IMR-90 (cell line): ENCODE results near the gene PDZD11. TPM values are rescaled to one million over a fixed set of nuclear protein-coding genes. Genes with fewer than 3 reads are reported as not detected.

ENCODE experiments used
- ATAC-seq: fragments of 200-7000 bp; cut with Tn5 transposase; 2 replicates; pipeline ENCODE4 v1.9.1; 2020; ENCODE audit warnings: low read depth, mild to moderate bottlenecking, moderate library complexity
- BruUV-seq: library from RNA; stranded (reverse); fragments of 400-500 nt; replicated peaks from 2 replicates; lab custom pipeline; 2021; lab: Mats Ljungman, UMichigan
- CTCF ChIA-PET: fragments of 300-600 bp; formaldehyde crosslinking; extraction: SDS; loops from one replicate; lab custom pipeline; 2021; ENCODE audit warnings: antibody characterized with exemption; lab: Yijun Ruan, JAX
- POLR2A ChIA-PET: fragments of 300-600 bp; sonication (Branson Sonifier 250); formaldehyde crosslinking; loops from one replicate; lab custom pipeline; 2022; ENCODE audit warnings: antibody characterized with exemption; ENCODE audit not compliant: unreplicated experiment; lab: Charles Lee
- DNase-seq: peaks from one replicate; pipeline ENCODE4 v3.0.0; 2013
- H2AFZ ChIP-seq: replicated peaks from 2 replicates; pipeline ENCODE3; 2013; ENCODE audit warnings: low read length, mild to moderate bottlenecking; ENCODE audit not compliant: poor library complexity
- H2AK5ac ChIP-seq: 2 replicates; pipeline ENCODE4 v1.6.1; 2013; ENCODE audit warnings: low read depth, low read length, inconsistent platforms
- H2AK9ac ChIP-seq: replicated peaks from 2 replicates; pipeline ENCODE3; 2013; ENCODE audit warnings: mild to moderate bottlenecking, low read depth, low read length, moderate library complexity; ENCODE audit not compliant: poor library complexity
- H2BK120ac ChIP-seq: 2 replicates; pipeline ENCODE4 v1.6.1; 2013; ENCODE audit warnings: low read depth, low read length, inconsistent platforms
- H2BK15ac ChIP-seq: 3 replicates; pipeline ENCODE4 v1.6.1; 2013; ENCODE audit warnings: low read depth, low read length, inconsistent platforms
- H2BK20ac ChIP-seq: 2 replicates; pipeline ENCODE4 v1.6.1; 2013; ENCODE audit warnings: low read depth, mild to moderate bottlenecking, inconsistent platforms, low read length, moderate library complexity
- H2BK5ac ChIP-seq: 2 replicates; pipeline ENCODE4 v1.6.1; 2013; ENCODE audit warnings: mild to moderate bottlenecking, low read depth, low read length, inconsistent platforms; ENCODE audit not compliant: poor library complexity, severe bottlenecking
- H3K14ac ChIP-seq: replicated peaks from 2 replicates; pipeline ENCODE4 v1.6.1; 2013; ENCODE audit warnings: low read depth, low read length, inconsistent platforms
- H3K18ac ChIP-seq: 2 replicates; pipeline ENCODE4 v1.6.1; 2013; ENCODE audit warnings: low read depth, low read length, control low read depth
- H3K23ac ChIP-seq: 2 replicates; pipeline ENCODE4 v1.6.1; 2013; ENCODE audit warnings: low read depth, low read length, inconsistent platforms
- H3K27ac ChIP-seq: 2 replicates; pipeline ENCODE4 v1.5.1; 2013; ENCODE audit warnings: mild to moderate bottlenecking, control low read depth, low read length; ENCODE audit not compliant: insufficient read depth
- H3K27me3 ChIP-seq: 2 replicates; pipeline ENCODE4 v1.6.1; 2013; ENCODE audit warnings: low read length; ENCODE audit not compliant: control insufficient read depth, insufficient read depth
- H3K36me3 ChIP-seq: 2 replicates; pipeline ENCODE4 v1.6.1; 2013; ENCODE audit warnings: low read length, mixed read lengths; ENCODE audit not compliant: control insufficient read depth, insufficient read depth
- H3K4ac ChIP-seq: 2 replicates; pipeline ENCODE4 v1.6.1; 2013; ENCODE audit warnings: low read depth, low read length, inconsistent platforms
- H3K4me1 ChIP-seq: 2 replicates; pipeline ENCODE4 v1.6.1; 2013; ENCODE audit warnings: low read length, mixed read lengths; ENCODE audit not compliant: control insufficient read depth, insufficient read depth
- H3K4me2 ChIP-seq: 2 replicates; pipeline ENCODE4 v1.6.1; 2013; ENCODE audit warnings: low read depth, mild to moderate bottlenecking, control low read depth, low read length, moderate library complexity
- H3K4me3 ChIP-seq: 2 replicates; pipeline ENCODE4 v1.5.1; 2013; ENCODE audit warnings: low read depth, mild to moderate bottlenecking, control low read depth, low read length, moderate library complexity; ENCODE audit not compliant: insufficient read depth
- H3K56ac ChIP-seq: 2 replicates; pipeline ENCODE4 v1.6.1; 2013; ENCODE audit warnings: low read length, inconsistent platforms; ENCODE audit not compliant: insufficient read depth; ENCODE audit errors: extremely low read depth
- H3K79me1 ChIP-seq, 2 experiments: 2 replicates each; pipeline ENCODE4 v1.6.1; 2013; ENCODE audit warnings: low read length in 2 of 2, inconsistent platforms in 1 of 2, low read depth in 1 of 2
- H3K9ac ChIP-seq: 2 replicates; pipeline ENCODE4 v1.6.1; 2013; ENCODE audit warnings: low read depth, low read length, control low read depth
- H3K9me1 ChIP-seq: 2 replicates; pipeline ENCODE4 v1.6.1; 2013; ENCODE audit warnings: low read length, inconsistent platforms; ENCODE audit not compliant: insufficient read depth
- H3K9me3 ChIP-seq: 2 replicates; pipeline ENCODE4 v1.6.1; 2013; ENCODE audit warnings: low read length; ENCODE audit not compliant: control insufficient read depth, insufficient read depth
- H4K20me1 ChIP-seq: 2 replicates; pipeline ENCODE4 v1.6.1; 2013; ENCODE audit warnings: low read length, inconsistent platforms; ENCODE audit not compliant: insufficient read depth
- H4K5ac ChIP-seq: 2 replicates; pipeline ENCODE4 v1.6.1; 2013; ENCODE audit warnings: mild to moderate bottlenecking, low read depth, low read length, control low read depth
- H4K8ac ChIP-seq, 2 experiments: 2 replicates each; pipeline ENCODE4 v1.6.1; 2013; ENCODE audit warnings: low read depth in 2 of 2, low read length in 2 of 2, control low read depth in 1 of 2, inconsistent platforms in 1 of 2
- H4K91ac ChIP-seq: 2 replicates; pipeline ENCODE4 v1.6.1; 2013; ENCODE audit warnings: low read depth, low read length, inconsistent platforms; ENCODE audit not compliant: insufficient read depth
- BHLHE40 ChIP-seq: fragments of 150-350 bp; IDR thresholded peaks from 2 replicates; pipeline ENCODE4 v1.6.1; 2016; ENCODE audit warnings: mild to moderate bottlenecking, low read depth, low read length
- CEBPB ChIP-seq: IDR thresholded peaks from 2 replicates; pipeline ENCODE4 v1.6.1; 2012; ENCODE audit warnings: low read depth, low read length, improper control_type of control experiment
- ELK1 ChIP-seq: fragments of 150-350 bp; IDR thresholded peaks from 2 replicates; pipeline ENCODE4 v1.6.1; 2016; ENCODE audit warnings: low read depth, mild to moderate bottlenecking, low read length, moderate library complexity, borderline replicate concordance
- FOS ChIP-seq: fragments of 150-350 bp; IDR thresholded peaks from 2 replicates; pipeline ENCODE4 v1.6.1; 2016; ENCODE audit warnings: low read depth, low read length
- MAZ ChIP-seq: IDR thresholded peaks from 2 replicates; pipeline ENCODE4 v1.6.1; 2012; ENCODE audit warnings: low read depth, mild to moderate bottlenecking, low read length, improper control_type of control experiment, moderate library complexity, borderline replicate concordance
- MXI1 ChIP-seq: IDR thresholded peaks from 2 replicates; pipeline ENCODE4 v1.6.1; 2012; ENCODE audit warnings: low read depth, mild to moderate bottlenecking, low read length, moderate library complexity, borderline replicate concordance
- NFE2L2 ChIP-seq: fragments of 150-350 bp; IDR thresholded peaks from 2 replicates; pipeline ENCODE4 v1.6.1; 2016; ENCODE audit warnings: low read depth, mild to moderate bottlenecking, low read length
- POLR2A ChIP-seq: IDR thresholded peaks from 2 replicates; pipeline ENCODE4 v1.6.1; 2012; ENCODE audit warnings: mild to moderate bottlenecking, low read depth, low read length
- RCOR1 ChIP-seq: IDR thresholded peaks from 2 replicates; pipeline ENCODE4 v1.6.1; 2012; ENCODE audit warnings: mild to moderate bottlenecking, low read length, improper control_type of control experiment; ENCODE audit not compliant: insufficient replicate concordance
- RFX5 ChIP-seq: IDR thresholded peaks from 2 replicates; pipeline ENCODE4 v1.8.0; 2012; ENCODE audit warnings: low read depth, mild to moderate bottlenecking, low read length, moderate library complexity
- SMC3 ChIP-seq: fragments of 150-350 bp; IDR thresholded peaks from 2 replicates; pipeline ENCODE4 v1.6.1; 2016; ENCODE audit warnings: low read depth, mild to moderate bottlenecking, antibody characterized with exemption, low read length, moderate library complexity
- USF2 ChIP-seq: fragments of 150-350 bp; IDR thresholded peaks from 2 replicates; pipeline ENCODE4 v1.6.1; 2017; ENCODE audit warnings: mild to moderate bottlenecking, antibody characterized with exemption, low read length, low read depth
- WGBS, 2 experiments: methylation state at CpG; one replicate each; pipeline versions ENCODE4 v1.1.5 to v1.1.7; 2013; ENCODE audit warnings: missing lambda C conversion rate in 2 of 2; ENCODE audit not compliant: insufficient read length in 1 of 2; ENCODE audit errors: extremely low coverage in 2 of 2; 5-methylcytosine and 5-hydroxymethylcytosine counted together
- dilution Hi-C: fragments of 300-500 bp; cut with HindIII; formaldehyde crosslinking; loops from one replicate; pipeline ENCODE4 v1.14.3; 2018; ENCODE audit warnings: low sequenced_read_pairs; ENCODE audit not compliant: unreplicated experiment
- in situ Hi-C: fragments of 300-500 bp; cut with MboI; formaldehyde crosslinking; loops from 3 replicates; pipeline ENCODE4 v1.14.3; 2019; ENCODE audit warnings: low sequenced_read_pairs, inconsistent platforms, mixed read lengths
- intact Hi-C: fragments of 100-400 bp; cut with micrococcal nuclease; formaldehyde crosslinking; loops from 2 replicates; pipeline ENCODE4 v1.10.0; 2022
- polyA plus RNA-seq, 3 experiments: library from polyadenylated mRNA; depleted of rRNA; stranded (reverse); fragments of >200 nt; gene quantifications; 2 replicates each; pipeline ENCODE4 v1.2.3, GENCODE V29; 2012; ENCODE audit warnings: low replicate concordance in 1 of 3
- total RNA-seq: library from RNA; depleted of rRNA; stranded (reverse); fragments of >200 nt; gene quantifications from 2 replicates; pipeline ENCODE4 v1.2.3, GENCODE V29; 2012

The PDZD11 gene
- total and polyA plus RNA-seq, 2 of the 4 experiments (the other 2 are of a cell fraction) = 84.1 to 100 TPM

GRCh38 chrX:70280573-70280972 is 9.2 kb downstream of the PDZD11 start:
- Histone ChIP-seq H3K27me3 (no peaks in the 10 kb centered on the region; the same call in 1 of the 2 replicates), H4K8ac (no peak overlapping the region), H4K91ac (no peak overlapping the region), H4K20me1 (no peaks in the 10 kb centered on the region), H2AFZ (no peak overlapping the region), H2BK120ac (no peak overlapping the region), H3K36me3 (no peaks in the 10 kb centered on the region; the same call in 1 of the 2 replicates), H3K9me1 (no peaks in the 10 kb centered on the region), H2BK20ac (no peak overlapping the region), H3K23ac (no peak overlapping the region), H3K56ac (no peak overlapping the region), H3K4me3 (no peak overlapping the region), H3K4me2 (no peak overlapping the region), H2AK5ac (no peak overlapping the region), H3K4me1 (no peaks in the 10 kb centered on the region), H3K18ac (no peak overlapping the region), H2AK9ac (no peak overlapping the region), H2BK5ac (no peak overlapping the region), H3K79me1 (no peaks in the 10 kb centered on the region), H3K27ac (no peak overlapping the region), H3K9me3 (no peaks in the 10 kb centered on the region; the same call in 1 of the 2 replicates), H3K4ac (no peak overlapping the region), H2BK15ac (no peak overlapping the region), H4K5ac (no peak overlapping the region), H3K9ac (no peak overlapping the region), H3K14ac (no peak overlapping the region)
- no peak for DNase-seq
- ChIA-PET CTCF (no interaction called here), POLR2A (no interaction called here)
- TF ChIP-seq MXI1 (no peak), POLR2A (no peak), FOS (no peak), MAZ (no peak), RFX5 (no peak), NFE2L2 (no peak), CEBPB (no peak), BHLHE40 (no peak), ELK1 (no peak), SMC3 (no peak), USF2 (no peak), RCOR1 (no peak)
- dilution Hi-C loops (no loop called here), intact Hi-C loops (no loop called here), in situ Hi-C loops (no loop called here)
- ATAC-seq = no peak
- no TSS peak for BruUV-seq
- 61% methylated on average over 3 of the region's 3 CpGs; no CpG with 5 or more reads in 1 of the 2 experiments for WGBS, 2 experiments
